Liver (tissue), 3 donors: ENCODE measurements around the gene MYL3.

Experiments
- CTCF ChIP-seq: fragments of 150-350 bp; IDR thresholded peaks from 2 replicates; pipeline ENCODE4 v1.5.1; 2017; ENCODE audit warnings: improper control_type of control experiment, low read depth, low read length; ENCODE audit not compliant: missing input control
- FOXA2 ChIP-seq: IDR thresholded peaks from 2 replicates; pipeline ENCODE4 v1.6.1; 2016; ENCODE audit warnings: antibody characterized with exemption
- RAD21 ChIP-seq, 2 donors: IDR thresholded peaks; 2 replicates each; pipeline ENCODE4 v1.6.1; 2016; ENCODE audit warnings: antibody characterized with exemption in 2 of 2, mild to moderate bottlenecking in 2 of 2
- REST ChIP-seq: IDR thresholded peaks from 2 replicates; pipeline ENCODE4 v1.6.1; 2016; ENCODE audit warnings: antibody characterized with exemption, mild to moderate bottlenecking
- TAF1 ChIP-seq: conservative IDR thresholded peaks from 2 replicates; pipeline ENCODE4 v1.6.1; 2016; ENCODE audit warnings: antibody characterized with exemption, mild to moderate bottlenecking
- YY1 ChIP-seq: IDR thresholded peaks from 2 replicates; pipeline ENCODE4 v1.6.1; 2016; ENCODE audit warnings: antibody characterized with exemption, mild to moderate bottlenecking
- donor health status: healthy.
- donor health status: healthy.

GRCh38 chr3:46871222-46871621, 8.0 kb upstream of the MYL3 start:
- TF ChIP-seq CTCF, result no peak
- TF ChIP-seq REST, result no peak
- TF ChIP-seq YY1, result no peak
- no peak for TF ChIP-seq TAF1
- TF ChIP-seq FOXA2, result no peak
- TF ChIP-seq RAD21 (IDR thresholded peaks at IDR 0.05), result no peak
